Mesodermal cell (in vitro differentiated cells): Measurements from ENCODE around the gene AP4S1.
"Not testable (repeated sequence)": the region's sequence is repeated elsewhere in the genome, so short reads cannot be mapped to it uniquely, and the experiment has no call there.

Experiments used
- H3K27ac ChIP-seq: 2 replicates; pipeline ENCODE4 v1.7.0; 2013; ENCODE audit warnings: mild to moderate bottlenecking, low read depth, low read length, moderate library complexity; ENCODE audit not compliant: severe bottlenecking
- H3K36me3 ChIP-seq: 2 replicates; pipeline ENCODE4 v1.7.1; 2013; ENCODE audit warnings: mild to moderate bottlenecking, low read length, moderate library complexity; ENCODE audit not compliant: control insufficient read depth, insufficient read depth
- H3K4me1 ChIP-seq: one replicate; pipeline ENCODE4 v1.7.1; 2013; ENCODE audit warnings: mild to moderate bottlenecking, low read length; ENCODE audit not compliant: insufficient read depth, control insufficient read depth, poor library complexity, severe bottlenecking
- H3K4me3 ChIP-seq: 2 replicates; pipeline ENCODE4 v1.7.0; 2013; ENCODE audit warnings: low read length, control low read depth, mild to moderate bottlenecking; ENCODE audit not compliant: insufficient read depth, poor library complexity, severe bottlenecking; ENCODE audit errors: extremely low read depth
- H3K9me3 ChIP-seq: 2 replicates; pipeline ENCODE4 v1.7.1; 2013; ENCODE audit warnings: mild to moderate bottlenecking, low read length, moderate library complexity; ENCODE audit not compliant: control insufficient read depth
- WGBS, 2 experiments: methylation state at CpG; one replicate each; pipeline ENCODE4 v1.1.5; 2013; ENCODE audit warnings: missing lambda C conversion rate in 2 of 2; ENCODE audit not compliant: insufficient coverage in 2 of 2; 5-methylcytosine and 5-hydroxymethylcytosine counted together

Gene AP4S1

GRCh38 chr14:31086466-31086865 is 61.0 kb downstream of the AP4S1 start:
- H3K9me3 ChIP-seq, result not testable (repeated sequence)
- WGBS, 2 experiments, result 92 to 94% methylated on average over 6 of the region's 9 CpGs

GRCh38 chr14:31090883-31091764 is 65.7 kb downstream of the AP4S1 start:
- no peak overlapping the region for H3K4me3 ChIP-seq
- H3K9me3 ChIP-seq, result no peaks in the 10 kb centered on the region
- H3K27ac ChIP-seq, result no peak overlapping the region
- H3K4me1 ChIP-seq, result no peaks in the 10 kb centered on the region
- peaks cover 3% of the 10 kb centered on the region for H3K36me3 ChIP-seq
- WGBS, 2 experiments, result 80 to 89% methylated on average over 3 to 4 of the region's 5 CpGs

More at GRCh38 chr14:31086466-31086865, 61.0 kb downstream of the AP4S1 start:
- not testable (repeated sequence) for H3K4me3 ChIP-seq, H3K36me3 ChIP-seq, H3K27ac ChIP-seq, H3K4me1 ChIP-seq

GRCh38 chr14:31092160-31092708 is 66.8 kb downstream of the AP4S1 start:
- Histone ChIP-seq H3K27ac (no peak overlapping the region), H3K36me3 (peaks cover 9% of the 10 kb centered on the region), H3K4me3 (no peak overlapping the region), H3K9me3 (no peaks in the 10 kb centered on the region), H3K4me1 (no peaks in the 10 kb centered on the region)
- no CpG with 5 or more reads among the region's 2 CpGs for whole genome bisulfite sequencing, 2 experiments

- WGBS, 2 experiments, result 91% methylated on average over 6 to 9 of the region's 10 CpGs
- H3K36me3 ChIP-seq, result peaks cover 29% of the 10 kb centered on the region
- H3K9me3 ChIP-seq, H3K4me3 ChIP-seq, H3K4me1 ChIP-seq, H3K27ac ChIP-seq: not testable (repeated sequence)
Observed at GRCh38 chr14:31093884-31094839, 68.7 kb downstream of the AP4S1 start.

- WGBS, 2 experiments, result 94 to 96% methylated on average over 6 to 7 of the region's 8 CpGs
- H3K27ac ChIP-seq, result not testable (repeated sequence)
Observed at GRCh38 chr14:31095817-31096216, 70.4 kb downstream of the AP4S1 start.

GRCh38 chr14:31096255-31096654 is 70.8 kb downstream of the AP4S1 start:
- Histone ChIP-seq H3K36me3 (peaks cover 50% of the 10 kb centered on the region), H3K4me3 (no peak overlapping the region), H3K27ac (no peak overlapping the region), H3K9me3 (no peaks in the 10 kb centered on the region), H3K4me1 (no peaks in the 10 kb centered on the region)
- WGBS, 2 experiments, result 80 to 95% methylated on average over 1 to 4 of the region's 6 CpGs

More at GRCh38 chr14:31095817-31096216, 70.4 kb downstream of the AP4S1 start:
- not testable (repeated sequence) for H3K4me1 ChIP-seq, H3K9me3 ChIP-seq, H3K4me3 ChIP-seq
- H3K36me3 ChIP-seq, result peaks cover 45% of the 10 kb centered on the region

GRCh38 chr14:31097081-31097480 is 71.6 kb downstream of the AP4S1 start:
- no peak overlapping the region for H3K27ac ChIP-seq
- H3K4me1 ChIP-seq, result no peaks in the 10 kb centered on the region
- 100% methylated on average over 1 of the region's 1 CpG; no CpG with 5 or more reads in 1 of the 2 experiments for WGBS, 2 experiments
- no peaks in the 10 kb centered on the region for H3K9me3 ChIP-seq
- peaks cover 58% of the 10 kb centered on the region for H3K36me3 ChIP-seq
- no peak overlapping the region for H3K4me3 ChIP-seq

GRCh38 chr14:31106768-31107167 is 81.3 kb downstream of the AP4S1 start:
- Histone ChIP-seq H3K27ac (no peak overlapping the region), H3K9me3 (no peaks in the 10 kb centered on the region), H3K4me3 (no peak overlapping the region), H3K36me3 (peaks cover 85% of the 10 kb centered on the region), H3K4me1 (no peaks in the 10 kb centered on the region)
- WGBS, 2 experiments, result 100% methylated on average over 1 of the region's 3 CpGs

GRCh38 chr14:31109257-31109656 is 83.8 kb downstream of the AP4S1 start:
- Histone ChIP-seq H3K4me1 (no peaks in the 10 kb centered on the region), H3K36me3 (peaks cover 80% of the 10 kb centered on the region), H3K4me3 (no peak overlapping the region), H3K27ac (no peak overlapping the region), H3K9me3 (no peaks in the 10 kb centered on the region)
- 91 to 96% methylated on average over 6 of the region's 11 CpGs for WGBS, 2 experiments

GRCh38 chr14:31110872-31111271 is 85.4 kb downstream of the AP4S1 start:
- H3K4me3 ChIP-seq, result no peak overlapping the region
- no CpG with 5 or more reads among the region's 2 CpGs for WGBS, 2 experiments
- H3K27ac ChIP-seq, result no peak overlapping the region
- no peaks in the 10 kb centered on the region for H3K4me1 ChIP-seq
- no peaks in the 10 kb centered on the region for H3K9me3 ChIP-seq
- peaks cover 80% of the 10 kb centered on the region for H3K36me3 ChIP-seq
